Stimulated activated CD8-positive, alpha-beta memory T cell treated with anti-CD3 and anti-CD28 coated beads, Interleukin-7, amount 100 ng/mL, for 24 hours (primary cell): Measurements from ENCODE around the gene MACROH2A2.
"Not testable (repeated sequence)": the region's sequence is repeated elsewhere in the genome, so short reads cannot be mapped to it uniquely, and the experiment has no call there.

Experiments
- DNase-seq: peaks from one replicate; pipeline ENCODE4 v3.0.0-alpha.2; 2020; ENCODE audit warnings: low read depth

MACROH2A2 gene

GRCh38 chr10:70158113-70158512, 105.5 kb downstream of the MACROH2A2 start:
- no peak for DNase-seq

DNA sequence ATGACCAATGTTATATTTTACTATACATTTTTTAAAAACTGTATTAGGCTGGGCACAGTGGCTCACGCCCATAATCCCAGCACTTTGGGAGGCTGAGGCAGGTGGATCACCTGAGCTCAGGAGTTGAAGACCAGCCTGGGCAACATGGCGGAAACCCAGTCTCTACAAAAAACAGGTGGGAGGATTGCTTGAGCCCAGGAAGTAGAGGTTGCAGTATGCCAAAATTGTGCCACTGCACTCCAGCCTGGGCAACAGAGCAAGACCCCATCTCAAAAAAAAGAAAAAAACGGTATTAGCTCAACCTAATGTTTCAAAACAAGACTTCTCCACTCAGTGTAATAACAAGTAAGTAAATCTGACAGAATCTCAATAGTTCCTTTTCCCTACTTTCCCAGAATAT, 106.7 kb downstream of the MACROH2A2 start:
- not testable (repeated sequence) for DNase-seq

- DNase-seq: no peak
Measured at GRCh38 chr10:70160798-70161197, 108.2 kb downstream of the MACROH2A2 start.
